OCI-LY1 (cell line): Measurements from ENCODE around the gene SFXN2.
"Not testable (repeated sequence)": the region's sequence is repeated elsewhere in the genome, so short reads cannot be mapped to it uniquely, and the experiment has no call there.

Experiments
- H2AFZ ChIP-seq: fragments of 200-600 bp; sonication (generic), shearing (Covaris generic); 2 replicates; pipeline ENCODE4 v1.6.0; 2014; ENCODE audit warnings: antibody characterized with exemption, mild to moderate bottlenecking, low read length
- H3F3A ChIP-seq: fragments of 200-600 bp; sonication (generic), shearing (Covaris generic); 2 replicates; pipeline ENCODE4 v1.6.0; 2014; ENCODE audit warnings: mild to moderate bottlenecking, antibody characterized with exemption, low read length, moderate library complexity; ENCODE audit not compliant: insufficient read depth
- H3K27ac ChIP-seq: fragments of 200-600 bp; sonication (generic); 2 replicates; pipeline ENCODE4 v1.5.1; 2014; ENCODE audit warnings: low read length, mixed run types, mild to moderate bottlenecking, low read depth; ENCODE audit not compliant: poor library complexity, severe bottlenecking
- H3K27me3 ChIP-seq: fragments of 200-600 bp; sonication (generic); 2 replicates; pipeline ENCODE4 v1.6.0; 2014; ENCODE audit warnings: antibody characterized with exemption, mild to moderate bottlenecking, low read length, moderate library complexity; ENCODE audit not compliant: insufficient read depth
- H3K36me3 ChIP-seq: fragments of 200-600 bp; sonication (generic); 2 replicates; pipeline ENCODE4 v1.6.1; 2014; ENCODE audit warnings: mild to moderate bottlenecking, antibody characterized with exemption, low read length, moderate library complexity, mixed read lengths; ENCODE audit not compliant: insufficient read depth
- H3K4me1 ChIP-seq: fragments of 200-600 bp; sonication (generic); 2 replicates; pipeline ENCODE4 v1.5.1; 2014; ENCODE audit warnings: mild to moderate bottlenecking, low read length, moderate library complexity; ENCODE audit not compliant: insufficient read depth, severe bottlenecking
- H3K4me2 ChIP-seq: fragments of 200-600 bp; sonication (generic), shearing (Covaris generic); 2 replicates; pipeline ENCODE4 v1.6.1; 2014; ENCODE audit warnings: low read length
- H3K4me3 ChIP-seq: fragments of 200-600 bp; sonication (generic); 2 replicates; pipeline ENCODE4 v1.5.1; 2014; ENCODE audit warnings: low read length, low read depth, mild to moderate bottlenecking, mixed read lengths; ENCODE audit not compliant: poor library complexity, severe bottlenecking
- H3K79me2 ChIP-seq: fragments of 200-600 bp; shearing (Covaris generic); 2 replicates; pipeline ENCODE4 v1.6.1; 2016; ENCODE audit warnings: mixed run types, low read length, mixed read lengths; ENCODE audit not compliant: insufficient read depth
- H3K9ac ChIP-seq: fragments of 200-600 bp; sonication (generic), shearing (Covaris generic); 2 replicates; pipeline ENCODE4 v1.6.1; 2014; ENCODE audit warnings: mild to moderate bottlenecking, low read length, mixed read lengths
- H3K9me2 ChIP-seq: fragments of 200-600 bp; sonication (generic), shearing (Covaris generic); 2 replicates; pipeline ENCODE4 v1.6.1; 2014; ENCODE audit warnings: low read depth, mild to moderate bottlenecking, low read length, mixed read lengths
- H3K9me3 ChIP-seq: fragments of 200-600 bp; shearing (Covaris generic); 2 replicates; pipeline ENCODE4 v1.6.1; 2014; ENCODE audit warnings: low read length, mixed read lengths
- H4K20me1 ChIP-seq: fragments of 200-600 bp; sonication (generic), shearing (Covaris generic); 2 replicates; pipeline ENCODE4 v1.6.0; 2016; ENCODE audit warnings: mild to moderate bottlenecking, low read length; ENCODE audit not compliant: insufficient read depth
- CTCF ChIP-seq: fragments of 200-600 bp; sonication (generic), shearing (Covaris generic); IDR thresholded peaks from 2 replicates; pipeline ENCODE4 v1.5.1; 2017; ENCODE audit warnings: mild to moderate bottlenecking, antibody characterized with exemption, low read length, moderate library complexity, mixed read lengths
- EZH2 ChIP-seq: fragments of 200-600 bp; sonication (generic), shearing (Covaris generic); IDR thresholded peaks from 2 replicates; pipeline ENCODE4 v1.8.0; 2017; ENCODE audit warnings: borderline replicate concordance, mixed run types, mild to moderate bottlenecking, antibody characterized with exemption, low read length, moderate library complexity, mixed read lengths

SFXN2 gene

GRCh38 chr10:102757323-102757722 lies 42.9 kb downstream of the SFXN2 start:
- Histone ChIP-seq H2AFZ (no peak overlapping the region), H3K9ac (no peak overlapping the region), H4K20me1 (no peaks in the 10 kb centered on the region), H3K27me3 (no peaks in the 10 kb centered on the region), H3K4me2 (no peak overlapping the region), H3K79me2 (peaks cover 10% of the 10 kb centered on the region; the same call in 1 of the 2 replicates), H3K9me3 (no peaks in the 10 kb centered on the region), H3K4me1 (peaks cover 11% of the 10 kb centered on the region), H3K4me3 (no peak overlapping the region), H3F3A (no peaks in the 10 kb centered on the region), H3K27ac (no peak overlapping the region), H3K9me2 (no peaks in the 10 kb centered on the region), H3K36me3 (no peaks in the 10 kb centered on the region)
- TF ChIP-seq CTCF = no peak
- no peak for TF ChIP-seq EZH2

GRCh38 chr10:102758240-102758932 lies 44.0 kb downstream of the SFXN2 start:
- H3K9me3 ChIP-seq = no peaks in the 10 kb centered on the region
- no peak overlapping the region for H3K4me3 ChIP-seq
- H2AFZ ChIP-seq = no peak overlapping the region
- TF ChIP-seq EZH2 = no peak
- H3F3A ChIP-seq = no peaks in the 10 kb centered on the region
- H3K9ac ChIP-seq = no peak overlapping the region
- peaks cover 4% of the 10 kb centered on the region for H3K4me1 ChIP-seq
- peaks cover 8% of the 10 kb centered on the region; the same call in 1 of the 2 replicates for H3K79me2 ChIP-seq
- no peaks in the 10 kb centered on the region for H4K20me1 ChIP-seq
- H3K9me2 ChIP-seq = no peaks in the 10 kb centered on the region
- H3K27me3 ChIP-seq = no peaks in the 10 kb centered on the region
- H3K4me2 ChIP-seq = no peak overlapping the region
- no peaks in the 10 kb centered on the region for H3K36me3 ChIP-seq
- H3K27ac ChIP-seq = no peak overlapping the region

GRCh38 chr10:102758933-102759262 lies 44.5 kb downstream of the SFXN2 start:
- H3K36me3 ChIP-seq, H3K4me2 ChIP-seq, H3K27me3 ChIP-seq, H3K27ac ChIP-seq, H3K9me2 ChIP-seq, H4K20me1 ChIP-seq, H3K4me1 ChIP-seq, H2AFZ ChIP-seq, H3K4me3 ChIP-seq, H3K9me3 ChIP-seq, H3F3A ChIP-seq, H3K9ac ChIP-seq, H3K79me2 ChIP-seq: not testable (repeated sequence)

GRCh38 chr10:102759497-102760210 lies 45.2 kb downstream of the SFXN2 start:
- TF ChIP-seq EZH2 (no peak), CTCF (no peak)
- Histone ChIP-seq H3K9ac (no peak overlapping the region), H3K4me2 (no peak overlapping the region), H3K4me1 (peaks cover 11% of the 10 kb centered on the region), H3K36me3 (no peaks in the 10 kb centered on the region), H2AFZ (no peak overlapping the region), H3K27ac (no peak overlapping the region), H3K79me2 (no peaks in the 10 kb centered on the region), H3K27me3 (no peaks in the 10 kb centered on the region), H3F3A (no peaks in the 10 kb centered on the region), H3K9me3 (no peaks in the 10 kb centered on the region), H4K20me1 (no peaks in the 10 kb centered on the region), H3K4me3 (no peak overlapping the region), H3K9me2 (no peaks in the 10 kb centered on the region)
